Measurements from ENCODE around the gene KIRREL3. TPM values are rescaled to one million over a fixed set of nuclear protein-coding genes. Genes with fewer than 3 reads are reported as not detected.

Gene KIRREL3
- total and polyA plus RNA-seq, 4 donors, result 0.02 to 0.71 (median 0.15) TPM; not detected in 1

DNA sequence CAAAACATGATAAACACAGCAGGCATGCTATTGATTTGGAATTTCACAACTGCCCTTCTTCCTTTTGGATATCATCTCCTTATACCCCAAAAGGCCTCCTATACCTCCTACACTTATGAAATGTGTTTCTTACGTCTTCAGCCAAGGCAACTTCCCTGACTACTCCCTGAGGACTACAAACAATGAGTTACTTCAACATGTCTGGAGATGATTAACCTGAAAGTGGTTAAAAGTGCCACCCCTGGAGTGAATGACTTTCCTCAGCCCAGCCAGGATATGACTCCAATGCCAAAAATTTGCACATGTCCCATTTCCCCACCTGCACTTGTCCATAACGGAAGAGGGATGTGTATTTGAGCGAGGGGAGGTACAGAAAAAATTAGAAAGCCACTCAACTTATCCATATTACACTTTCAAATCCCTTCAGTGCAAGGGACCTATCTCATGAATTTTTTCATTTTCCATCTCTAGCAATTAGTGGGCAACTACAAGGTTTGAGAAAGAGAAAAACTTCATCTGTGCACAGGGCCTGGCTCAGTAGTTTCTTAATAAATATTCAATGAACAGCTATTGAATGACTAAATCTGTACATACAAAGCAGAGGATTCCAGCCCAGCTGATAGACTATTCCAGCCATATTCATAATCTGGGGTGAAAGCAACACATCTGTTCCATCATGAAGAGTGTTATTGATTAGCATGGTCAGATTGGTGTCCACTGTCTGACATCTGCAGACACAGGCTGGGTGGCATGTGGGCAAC, 36.8 kb downstream of the KIRREL3 start:
- Histone ChIP-seq H3K9ac (ENCODE audit: insufficient read depth in 1 of 2, low read length in 2 of 2) (no peak overlapping the region), H3K4me1 (ENCODE audit: control insufficient read depth in 5 of 5, insufficient read depth in 5 of 5, low read length in 5 of 5) (no peaks in the 10 kb centered on the region), H3K9me3 (ENCODE audit: control insufficient read depth in 4 of 4, insufficient read depth in 3 of 4, low read length in 3 of 4) (peaks cover 0 to 5% (median 0%) of the 10 kb centered on the region in 4 donors), H3K27me3 (ENCODE audit: control insufficient read depth in 3 of 3, insufficient read depth in 3 of 3, low read length in 2 of 3) (peaks cover 0 to 15% (median under 1%) of the 10 kb centered on the region in 3 donors), H3K4me3 (no peak overlapping the region), H3K27ac (ENCODE audit: low read depth in 1 of 2, low read length in 1 of 2) (peak overlapping the region in 1 of 2 donors; percentile 50), H3K36me3 (ENCODE audit: control insufficient read depth in 4 of 4, insufficient read depth in 4 of 4, low read length in 4 of 4) (no peaks in the 10 kb centered on the region)
- DNase-seq (peak; percentile 42 to 82 (median 48)), ATAC-seq (ENCODE audit: insufficient read depth, low FRiP score) (peak; percentile 75)
- WGBS, 2 donors, result 64 to 78% methylated on average over 3 of the region's 3 CpGs
- TF ChIP-seq CTCF (IDR thresholded peaks at IDR 0.05; ENCODE audit: control extremely low read depth, extremely low read depth), result no peak

GRCh38 chr11:126963115-126963514, 37.5 kb downstream of the KIRREL3 start:
- Histone ChIP-seq H3K4me1 (ENCODE audit: control insufficient read depth in 5 of 5, insufficient read depth in 5 of 5, low read length in 5 of 5) (no peaks in the 10 kb centered on the region), H3K27ac (ENCODE audit: low read depth in 1 of 2, low read length in 1 of 2) (peak overlapping the region in 1 of 2 donors; percentile 78), H3K4me3 (no peak overlapping the region), H3K9me3 (ENCODE audit: control insufficient read depth in 4 of 4, insufficient read depth in 3 of 4, low read length in 3 of 4) (peaks cover 0 to 5% (median 0%) of the 10 kb centered on the region in 4 donors), H3K9ac (ENCODE audit: insufficient read depth in 1 of 2, low read length in 2 of 2) (no peak overlapping the region), H3K36me3 (ENCODE audit: control insufficient read depth in 4 of 4, insufficient read depth in 4 of 4, low read length in 4 of 4) (no peaks in the 10 kb centered on the region), H3K27me3 (ENCODE audit: control insufficient read depth in 3 of 3, insufficient read depth in 3 of 3, low read length in 2 of 3) (peaks cover 0 to 11% (median 0%) of the 10 kb centered on the region in 3 donors)
- TF ChIP-seq CTCF (IDR thresholded peaks at IDR 0.05; ENCODE audit: control extremely low read depth, extremely low read depth), result no peak
- DNase-seq (no peak), ATAC-seq (ENCODE audit: insufficient read depth, low FRiP score) (no peak)
- 1 to 71% methylated on average over 1 of the region's 1 CpG for WGBS, 2 donors

GRCh38 chr11:126959700-126960099, 40.9 kb downstream of the KIRREL3 start:
- no peak for DNase-seq
- 91 to 93% methylated on average over 4 of the region's 4 CpGs for WGBS, 2 donors

More at GRCh38 chr11:126959700-126960099, 40.9 kb downstream of the KIRREL3 start:
- TF ChIP-seq CTCF (IDR thresholded peaks at IDR 0.05; ENCODE audit: control extremely low read depth, extremely low read depth), result no peak
- ATAC-seq (ENCODE audit: insufficient read depth, low FRiP score), result no peak
- Histone ChIP-seq H3K36me3 (ENCODE audit: control insufficient read depth in 4 of 4, insufficient read depth in 4 of 4, low read length in 4 of 4) (no peaks in the 10 kb centered on the region), H3K4me3 (no peak overlapping the region), H3K27ac (ENCODE audit: low read depth in 1 of 2, low read length in 1 of 2) (no peak overlapping the region), H3K27me3 (ENCODE audit: control insufficient read depth in 3 of 3, insufficient read depth in 3 of 3, low read length in 2 of 3) (no peaks in the 10 kb centered on the region), H3K4me1 (ENCODE audit: control insufficient read depth in 5 of 5, insufficient read depth in 5 of 5, low read length in 5 of 5) (no peaks in the 10 kb centered on the region), H3K9ac (ENCODE audit: insufficient read depth in 1 of 2, low read length in 2 of 2) (no peak overlapping the region), H3K9me3 (ENCODE audit: control insufficient read depth in 4 of 4, insufficient read depth in 3 of 4, low read length in 3 of 4) (peaks cover 0 to 5% (median 0%) of the 10 kb centered on the region in 4 donors)
